GM18508 (cell line): Measurements from ENCODE around the gene RALGAPA1.
"Not testable (repeated sequence)": the region's sequence is repeated elsewhere in the genome, so short reads cannot be mapped to it uniquely, and the experiment has no call there.

Experiments used
- ATAC-seq: cut with Tn5 transposase; IDR thresholded peaks from one replicate; pipeline ENCODE4 v1.9.1; 2021; ENCODE audit warnings: moderate number of reproducible peaks; ENCODE audit not compliant: insufficient read depth, unreplicated experiment

The RALGAPA1 gene

GRCh38 chr14:35637269-35637668 is 171.8 kb downstream of the RALGAPA1 start:
- ATAC-seq: no peak

GRCh38 chr14:35632676-35633075 is 176.4 kb downstream of the RALGAPA1 start:
- ATAC-seq: no peak

- ATAC-seq: no peak
These were observed 176.8 kb downstream of the RALGAPA1 start for GRCh38 chr14:35632271-35632670.

- ATAC-seq: no peak
These were observed 177.9 kb downstream of the RALGAPA1 start for GRCh38 chr14:35631071-35631805.

- ATAC-seq: no peak
These were observed 180.1 kb downstream of the RALGAPA1 start for GRCh38 chr14:35628989-35629388.

GRCh38 chr14:35626947-35627346 is 182.1 kb downstream of the RALGAPA1 start:
- not testable (repeated sequence) for ATAC-seq

GRCh38 chr14:35621996-35622395 is 187.1 kb downstream of the RALGAPA1 start:
- ATAC-seq: not testable (repeated sequence)

- ATAC-seq: not testable (repeated sequence)
These were observed 189.1 kb downstream of the RALGAPA1 start for GRCh38 chr14:35619998-35620397.

- not testable (repeated sequence) for ATAC-seq
These were observed 189.6 kb downstream of the RALGAPA1 start for GRCh38 chr14:35619461-35619860.

- no peak for ATAC-seq
These were observed 191.6 kb downstream of the RALGAPA1 start for GRCh38 chr14:35617500-35617899.

- no peak for ATAC-seq
These were observed 201.7 kb downstream of the RALGAPA1 start for GRCh38 chr14:35607380-35607779.

GRCh38 chr14:35600253-35600652 is 208.8 kb downstream of the RALGAPA1 start:
- ATAC-seq: no peak

GRCh38 chr14:35594616-35595015 is 214.5 kb downstream of the RALGAPA1 start:
- ATAC-seq: no peak

GRCh38 chr14:35587373-35587772 is 221.7 kb downstream of the RALGAPA1 start:
- not testable (repeated sequence) for ATAC-seq

GRCh38 chr14:35578639-35579038 is 230.5 kb downstream of the RALGAPA1 start:
- no peak for ATAC-seq

- ATAC-seq: no peak
These were observed 231.0 kb downstream of the RALGAPA1 start for GRCh38 chr14:35578135-35578534.

- no peak for ATAC-seq
These were observed 232.2 kb downstream of the RALGAPA1 start for GRCh38 chr14:35576856-35577255.

GRCh38 chr14:35576260-35576659 is 232.8 kb downstream of the RALGAPA1 start:
- no peak for ATAC-seq

GRCh38 chr14:35573911-35574310 is 235.2 kb downstream of the RALGAPA1 start:
- no peak for ATAC-seq

- ATAC-seq: no peak
These were observed 237.5 kb downstream of the RALGAPA1 start for GRCh38 chr14:35571598-35571997.

- ATAC-seq: no peak
These were observed 243.1 kb downstream of the RALGAPA1 start for GRCh38 chr14:35565871-35566464.

GRCh38 chr14:35558680-35559079 is 250.4 kb downstream of the RALGAPA1 start:
- ATAC-seq: no peak
